ENCODE results near the gene SFTPD. TPM values are rescaled to one million over a fixed set of nuclear protein-coding genes. Genes with fewer than 3 reads are reported as not detected.
A peak's percentile ranks its signal among the peaks of the same experiment; 100 is the strongest.

Gene SFTPD
- total and polyA plus RNA-seq, 2 donors from 2014 or later: 1.7 TPM

- Histone ChIP-seq H3K4me1 (ENCODE audit: control insufficient read depth in 2 of 3, insufficient read depth in 2 of 3, low read depth in 1 of 3, low read length in 3 of 3) (peaks cover 0 to 3% (median 0%) of the 10 kb centered on the region in 3 donors), H3K9ac (ENCODE audit: low read length in 3 of 3) (no peak overlapping the region), H3K36me3 (ENCODE audit: control insufficient read depth in 2 of 3, insufficient read depth in 3 of 3, low read length in 3 of 3) (no peaks in the 10 kb centered on the region), H3K27me3 (ENCODE audit: control insufficient read depth, insufficient read depth, low read length) (no peaks in the 10 kb centered on the region), H3K27ac (ENCODE audit: low read depth in 2 of 2, low read length in 2 of 2) (no peak overlapping the region), H3K9me3 (ENCODE audit: control insufficient read depth in 2 of 3, insufficient read depth in 1 of 3, low read length in 3 of 3) (no peaks in the 10 kb centered on the region), H3K4me3 (ENCODE audit: low read length in 3 of 3) (peak overlapping the region in 1 of 3 donors; percentile 60)
- no peak for FAIRE-seq
- TF ChIP-seq CTCF (IDR thresholded peaks at IDR 0.05; ENCODE audit: borderline replicate concordance, extremely low read depth, insufficient read depth): no peak
- peak in 4 of 5 donors; percentile 28 to 54 (median 39) for DNase-seq
- intact Hi-C loops (cut with DNase I): no loop called here
Measured at GRCh38 chr10:79982861-79983260, 34.0 kb upstream of the SFTPD start.

- Histone ChIP-seq H3K36me3 (ENCODE audit: control insufficient read depth in 2 of 3, insufficient read depth in 3 of 3, low read length in 3 of 3) (no peaks in the 10 kb centered on the region), H3K9me3 (ENCODE audit: control insufficient read depth in 2 of 3, insufficient read depth in 1 of 3, low read length in 3 of 3) (no peaks in the 10 kb centered on the region), H3K4me1 (ENCODE audit: control insufficient read depth in 2 of 3, insufficient read depth in 2 of 3, low read depth in 1 of 3, low read length in 3 of 3) (peaks cover 0 to 3% (median 0%) of the 10 kb centered on the region in 3 donors), H3K27ac (ENCODE audit: low read depth in 2 of 2, low read length in 2 of 2) (peak overlapping the region; percentile 51 to 71), H3K9ac (ENCODE audit: low read length in 3 of 3) (peak overlapping the region in 1 of 3 donors; percentile 19), H3K4me3 (ENCODE audit: low read length in 3 of 3) (peak overlapping the region in 2 of 3 donors; percentile 36 to 60), H3K27me3 (ENCODE audit: control insufficient read depth, insufficient read depth, low read length) (no peaks in the 10 kb centered on the region)
- intact Hi-C loops (cut with DNase I): no loop called here
- TF ChIP-seq CTCF (IDR thresholded peaks at IDR 0.05; ENCODE audit: borderline replicate concordance, extremely low read depth, insufficient read depth): no peak
- FAIRE-seq: no peak
- peak in 1 of 5 donors; percentile 61 for DNase-seq
Measured at GRCh38 chr10:79982362-79982800, 33.5 kb upstream of the SFTPD start.

DNA sequence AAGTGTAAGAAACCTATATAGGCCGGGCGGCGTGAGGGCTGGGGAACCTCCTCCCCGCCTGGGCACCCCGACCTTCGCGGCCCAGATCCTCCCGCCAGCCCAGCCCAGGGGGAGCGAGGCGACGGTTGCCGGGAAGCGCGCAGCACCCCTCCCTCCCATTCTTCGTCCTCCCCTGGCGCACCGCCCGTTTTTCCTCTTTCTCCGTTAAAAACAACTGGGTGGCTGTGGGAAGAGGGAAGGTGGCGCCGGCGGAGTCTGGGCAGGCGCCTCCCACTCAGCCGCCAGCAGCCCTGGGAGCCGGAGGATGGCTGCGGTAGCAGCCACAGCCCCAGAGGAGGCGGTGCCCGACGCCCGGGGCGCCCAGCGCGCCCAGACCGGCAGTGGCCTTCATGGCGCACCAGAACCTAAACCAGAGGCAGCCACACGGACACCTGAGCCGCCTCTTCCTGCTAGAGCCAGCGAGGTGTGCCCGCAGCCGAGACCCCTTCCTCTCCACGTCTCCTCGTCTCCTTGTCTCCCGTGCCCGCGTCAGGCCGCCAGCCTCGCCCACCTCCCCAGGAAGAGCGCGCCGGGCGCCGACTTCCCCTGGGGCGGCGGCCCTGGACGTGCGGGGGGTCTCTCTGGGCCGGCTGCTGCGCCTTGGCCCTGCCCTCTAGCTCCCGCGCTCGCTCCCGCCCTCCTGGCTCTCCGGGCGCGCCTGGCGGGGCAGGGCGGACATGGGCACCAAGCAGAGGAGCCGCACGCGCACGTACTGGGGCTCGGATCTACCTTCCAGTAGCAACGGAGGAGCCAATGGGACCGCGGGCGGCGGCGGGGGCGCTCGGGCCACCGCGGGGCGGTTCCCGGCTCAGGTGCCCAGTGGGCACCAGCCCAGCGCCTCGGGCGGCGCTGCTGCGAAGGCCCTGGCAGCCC, 32.8 kb upstream of the SFTPD start:
- peak; percentile 73 to 88 (median 79) for DNase-seq
- Histone ChIP-seq H3K36me3 (ENCODE audit: control insufficient read depth in 2 of 3, insufficient read depth in 3 of 3, low read length in 3 of 3) (no peaks in the 10 kb centered on the region), H3K27me3 (ENCODE audit: control insufficient read depth, insufficient read depth, low read length) (no peaks in the 10 kb centered on the region), H3K27ac (ENCODE audit: low read depth in 2 of 2, low read length in 2 of 2) (peak overlapping the region; percentile 51 to 71), H3K9ac (ENCODE audit: low read length in 3 of 3) (peak overlapping the region in 1 of 3 donors; percentile 26), H3K4me1 (ENCODE audit: control insufficient read depth in 2 of 3, insufficient read depth in 2 of 3, low read depth in 1 of 3, low read length in 3 of 3) (peaks cover 0 to 3% (median 0%) of the 10 kb centered on the region in 3 donors), H3K4me3 (ENCODE audit: low read length in 3 of 3) (peak overlapping the region; percentile 46 to 60 (median 60)), H3K9me3 (ENCODE audit: control insufficient read depth in 2 of 3, insufficient read depth in 1 of 3, low read length in 3 of 3) (no peaks in the 10 kb centered on the region)
- TF ChIP-seq CTCF (IDR thresholded peaks at IDR 0.05; ENCODE audit: borderline replicate concordance, extremely low read depth, insufficient read depth): no peak
- intact Hi-C loops (cut with DNase I): no loop called here
- no peak for FAIRE-seq

All from kidney (tissue), 14 donors.